SH-SY5Y (cell line): ENCODE measurements around the gene C12orf75.

Experiments used
- GATA2 ChIP-seq: IDR thresholded peaks from 2 replicates; pipeline ENCODE4 v1.6.1; 2011; ENCODE audit warnings: mild to moderate bottlenecking, low read depth, low read length
- GATA3 ChIP-seq: IDR thresholded peaks from 2 replicates; pipeline ENCODE4 v1.6.1; 2011; ENCODE audit warnings: low read depth, mild to moderate bottlenecking, low read length, moderate library complexity

DNA sequence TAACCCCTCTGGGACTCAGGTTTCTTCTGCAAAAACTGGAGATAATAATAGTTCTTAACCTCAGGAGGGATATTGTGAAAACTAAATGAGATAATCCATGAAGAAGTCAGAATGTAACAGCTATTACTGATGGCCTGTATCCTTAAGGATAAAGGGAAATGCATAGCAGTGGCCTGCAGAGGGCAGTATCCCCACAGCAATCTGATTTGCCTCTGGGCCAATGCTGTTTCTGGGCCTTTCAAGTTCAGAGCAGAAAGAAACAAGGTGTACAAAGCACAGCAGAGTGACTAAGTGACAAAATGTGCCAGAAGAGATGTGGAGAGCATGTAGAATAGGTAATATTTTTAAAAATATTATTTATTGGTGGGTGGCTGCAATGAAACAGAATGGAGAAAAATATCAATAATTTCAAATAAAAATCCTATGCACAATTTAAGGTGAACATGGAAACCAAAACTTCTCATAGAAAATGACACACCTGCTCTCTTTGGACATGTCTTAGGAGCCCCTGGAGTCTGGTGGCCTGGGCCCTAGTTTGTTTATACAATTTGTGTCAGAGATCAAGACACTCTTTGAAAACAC lies 90.3 kb downstream of the C12orf75 start:
- TF ChIP-seq GATA3, result no peak
- TF ChIP-seq GATA2, result no peak
